ENCODE results near the gene LTB4R2.

LTB4R2 gene

GRCh38 chr14:24277071-24277470 is 32.9 kb upstream of the LTB4R2 start:
- DNase-seq (ENCODE audit: insufficient read length, low spot score): no peak
- no peak for FAIRE-seq

DNA sequence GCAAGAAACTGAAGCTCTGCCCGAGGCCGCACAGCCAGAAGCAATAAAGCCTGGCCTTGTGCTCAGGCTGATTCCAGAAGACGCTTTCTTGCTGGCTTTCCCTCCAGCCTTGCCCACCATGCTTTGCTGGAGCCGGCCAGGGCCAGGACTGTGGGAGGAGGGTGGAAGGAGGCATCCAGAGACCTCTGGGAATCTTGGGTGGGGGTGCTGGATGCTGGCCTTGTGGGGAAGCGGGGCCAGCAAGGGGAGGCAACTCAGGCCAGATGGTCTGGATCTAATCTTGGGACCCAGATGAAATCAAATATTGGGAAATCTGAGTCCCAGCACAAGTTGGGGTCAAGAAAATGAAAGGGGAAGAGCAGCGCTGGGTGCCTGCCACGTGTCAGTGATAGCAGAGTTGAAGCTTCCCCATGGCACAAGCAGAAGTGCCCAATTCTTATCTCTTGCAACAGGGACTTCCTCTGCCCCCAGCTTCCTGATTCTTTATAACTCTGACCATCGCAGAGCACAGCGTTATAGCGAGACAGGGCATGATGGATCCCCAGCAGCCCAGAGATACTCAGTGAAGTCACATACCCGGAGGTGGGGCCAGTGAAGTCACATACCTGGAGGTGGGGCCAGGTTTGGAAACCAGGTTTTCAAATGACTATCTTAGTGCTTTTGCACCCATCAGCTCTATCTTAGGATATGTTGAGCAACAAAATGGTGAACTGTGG is 32.2 kb upstream of the LTB4R2 start:
- FAIRE-seq (no peak), DNase-seq (ENCODE audit: insufficient read length, low spot score) (no peak)

DNA sequence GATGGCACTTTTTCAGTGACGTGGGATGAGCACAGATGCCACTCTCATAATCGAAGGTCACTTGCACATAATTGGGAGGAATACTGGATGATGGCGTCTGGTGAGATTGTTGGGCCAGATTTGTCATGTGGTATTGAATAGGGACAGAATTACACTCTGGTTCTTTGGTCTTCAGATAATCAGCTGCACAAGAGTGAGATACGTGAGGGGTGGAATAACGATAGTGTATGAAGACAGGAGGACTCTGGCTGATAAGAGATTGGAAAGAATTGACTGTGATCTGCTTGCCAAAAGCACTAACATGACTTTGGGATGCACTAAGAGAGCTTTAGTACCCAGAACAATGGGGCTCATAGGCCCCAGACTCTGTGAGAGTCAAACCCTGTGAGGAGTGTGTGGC is 31.5 kb upstream of the LTB4R2 start:
- DNase-seq (ENCODE audit: insufficient read length, low spot score) (no peak), FAIRE-seq (no peak)

- DNase-seq (ENCODE audit: insufficient read length, low spot score) (peak; percentile 37), FAIRE-seq (peak; percentile 72)
Observed at GRCh38 chr14:24279301-24280186, 30.4 kb upstream of the LTB4R2 start.

DNA sequence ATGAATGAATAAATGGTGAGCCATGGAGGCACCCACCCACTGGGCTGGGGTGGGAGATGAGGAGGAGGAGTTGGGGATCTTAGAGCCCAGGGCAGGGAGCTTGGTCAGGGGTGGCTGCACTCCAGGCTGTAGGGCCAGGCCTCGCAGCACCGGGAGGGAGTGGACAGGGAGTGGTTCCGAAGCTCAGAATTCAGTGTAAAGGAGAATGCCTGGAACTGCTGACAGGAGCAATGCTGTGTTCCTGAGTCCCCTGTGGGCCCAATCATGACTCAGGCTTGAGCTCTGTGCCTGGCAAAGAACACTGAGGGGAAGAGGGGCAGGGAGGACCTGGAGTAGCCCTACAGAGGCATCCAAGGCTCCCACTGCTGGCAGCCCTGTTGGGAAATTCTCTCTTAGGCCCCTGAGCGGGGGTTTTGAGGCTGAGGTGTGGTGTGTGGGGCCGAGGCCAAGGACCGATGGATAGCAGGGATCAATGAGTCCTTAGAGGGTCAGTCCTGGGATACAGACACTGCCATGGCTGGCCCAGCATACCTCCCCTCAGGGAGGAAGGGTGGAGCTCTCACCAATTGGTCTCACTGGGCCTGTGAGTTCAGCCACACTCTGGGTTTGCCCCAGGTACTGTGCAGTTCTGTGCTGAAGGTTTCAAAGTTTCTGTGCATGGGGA is 29.0 kb upstream of the LTB4R2 start:
- FAIRE-seq: no peak

GRCh38 chr14:24281636-24282035 is 28.3 kb upstream of the LTB4R2 start:
- FAIRE-seq: no peak
- no peak for DNase-seq (ENCODE audit: insufficient read length, low spot score)

More for the DNA sequence above, 29.0 kb upstream of the LTB4R2 start:
- DNase-seq (ENCODE audit: insufficient read length, low spot score): no peak

GRCh38 chr14:24282736-24283135 is 27.2 kb upstream of the LTB4R2 start:
- no peak for DNase-seq (ENCODE audit: insufficient read length, low spot score)
- no peak for FAIRE-seq

- no peak for FAIRE-seq
- DNase-seq (ENCODE audit: insufficient read length, low spot score): no peak
Observed at GRCh38 chr14:24283796-24284460, 26.0 kb upstream of the LTB4R2 start.

DNA sequence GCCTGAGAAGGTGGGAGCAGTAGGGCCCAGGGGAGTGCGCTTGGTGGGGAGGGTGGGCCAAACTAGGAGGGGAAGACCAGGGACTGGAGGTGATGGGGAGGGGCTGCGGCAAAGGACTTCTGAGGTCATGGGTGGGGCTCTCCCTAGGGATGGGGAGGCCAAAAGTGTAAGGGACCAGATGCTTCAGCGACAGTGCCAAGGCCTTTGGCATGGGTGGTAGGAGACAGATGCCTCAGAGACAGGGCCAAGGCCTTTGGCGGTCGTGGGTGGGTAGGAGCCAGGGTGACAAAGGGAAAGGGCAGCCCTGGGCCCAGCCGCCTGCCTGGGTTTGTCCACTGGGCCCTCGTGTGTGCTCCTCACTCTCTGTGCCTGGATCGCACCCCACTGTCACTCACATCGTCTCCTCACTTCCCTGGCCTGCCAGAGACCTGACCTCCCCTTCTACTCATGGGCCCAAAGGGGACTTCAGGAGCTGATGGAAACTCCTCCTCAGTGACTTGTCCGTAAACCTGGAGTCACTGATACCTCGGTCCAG is 25.4 kb upstream of the LTB4R2 start:
- no peak for DNase-seq (ENCODE audit: insufficient read length, low spot score)
- FAIRE-seq: no peak

DNA sequence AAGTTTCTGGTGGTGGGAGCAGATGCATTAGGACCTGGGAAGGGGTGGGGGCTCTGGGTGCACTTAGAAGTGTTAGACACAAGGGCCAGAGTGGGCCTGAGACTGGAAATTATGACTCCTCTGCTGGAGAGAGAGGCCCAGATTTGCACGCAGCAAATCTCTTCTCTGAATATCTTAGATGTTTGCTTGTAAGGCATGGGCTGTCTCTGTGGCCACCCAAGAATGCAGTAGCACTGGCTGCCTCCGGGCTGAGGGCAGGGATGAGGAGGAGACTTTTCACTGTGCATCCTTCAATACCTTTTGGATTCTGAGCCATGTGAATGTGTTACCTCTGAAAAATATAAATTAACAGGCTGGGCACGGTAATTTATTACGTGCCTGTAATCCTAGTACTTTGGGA is 24.6 kb upstream of the LTB4R2 start:
- no peak for DNase-seq (ENCODE audit: insufficient read length, low spot score)

GRCh38 chr14:24286996-24287395 is 22.9 kb upstream of the LTB4R2 start:
- FAIRE-seq (no peak), DNase-seq (ENCODE audit: insufficient read length, low spot score) (no peak)

More for the DNA sequence above, 24.6 kb upstream of the LTB4R2 start:
- FAIRE-seq: no peak

- FAIRE-seq: peak; percentile 21
- no peak for DNase-seq (ENCODE audit: insufficient read length, low spot score)
Observed at GRCh38 chr14:24289649-24290280, 20.2 kb upstream of the LTB4R2 start.

DNA sequence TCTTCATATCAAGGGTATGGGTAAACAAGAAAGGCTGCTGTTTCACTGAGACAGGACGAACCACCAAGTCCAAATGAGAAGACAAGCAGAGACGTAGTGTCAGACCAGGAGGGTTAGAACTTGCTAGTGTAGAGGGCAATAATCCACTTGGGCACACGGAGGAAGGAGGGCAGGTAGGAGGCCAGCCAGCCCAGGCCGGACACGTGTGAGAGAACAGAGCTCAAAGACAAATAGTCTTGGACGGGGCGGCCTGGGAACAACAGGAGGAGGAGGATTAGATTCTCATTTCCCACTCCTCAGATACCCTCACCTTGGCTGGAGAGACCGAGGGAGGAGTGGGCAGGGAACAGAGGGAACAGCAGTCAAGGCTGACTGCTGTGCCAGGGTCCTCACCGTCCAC is 19.2 kb upstream of the LTB4R2 start:
- DNase-seq (ENCODE audit: insufficient read length, low spot score) (no peak), FAIRE-seq (no peak)

DNA sequence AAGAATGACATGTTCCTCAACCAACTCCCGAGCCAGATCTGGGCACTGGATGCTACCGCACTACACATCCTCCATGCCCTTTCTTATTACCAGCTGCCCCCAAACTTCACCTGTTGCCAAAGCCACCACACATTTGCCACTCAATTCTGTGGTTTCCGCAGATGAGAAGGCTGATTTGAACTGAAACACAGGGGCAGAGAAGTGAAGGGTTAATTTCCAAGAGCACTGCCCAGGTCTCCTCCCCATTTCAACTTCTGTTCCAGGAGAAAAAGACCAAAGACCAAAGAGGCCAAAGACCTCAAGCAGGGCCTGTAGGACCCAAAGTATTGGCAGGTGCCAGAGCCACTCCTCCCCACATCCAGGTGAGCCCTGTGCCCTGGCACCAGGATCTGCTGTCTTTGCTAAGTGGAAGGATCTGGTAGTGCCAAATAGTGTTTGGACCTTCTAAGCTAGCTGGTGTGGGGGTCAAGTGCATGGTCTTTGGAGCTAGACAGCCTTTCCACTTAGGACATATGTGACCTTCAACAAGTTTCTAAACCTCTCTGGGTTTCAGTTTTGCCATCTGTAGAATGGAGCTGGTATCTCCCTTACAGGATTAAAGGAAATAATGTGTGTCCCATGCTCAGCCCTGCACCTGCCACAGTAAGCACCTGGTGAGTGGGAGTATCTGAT is 18.4 kb upstream of the LTB4R2 start:
- DNase-seq (ENCODE audit: insufficient read length, low spot score): no peak
- no peak for FAIRE-seq

GRCh38 chr14:24292118-24292807 is 17.7 kb upstream of the LTB4R2 start:
- DNase-seq (ENCODE audit: insufficient read length, low spot score) (no peak), FAIRE-seq (no peak)

DNA sequence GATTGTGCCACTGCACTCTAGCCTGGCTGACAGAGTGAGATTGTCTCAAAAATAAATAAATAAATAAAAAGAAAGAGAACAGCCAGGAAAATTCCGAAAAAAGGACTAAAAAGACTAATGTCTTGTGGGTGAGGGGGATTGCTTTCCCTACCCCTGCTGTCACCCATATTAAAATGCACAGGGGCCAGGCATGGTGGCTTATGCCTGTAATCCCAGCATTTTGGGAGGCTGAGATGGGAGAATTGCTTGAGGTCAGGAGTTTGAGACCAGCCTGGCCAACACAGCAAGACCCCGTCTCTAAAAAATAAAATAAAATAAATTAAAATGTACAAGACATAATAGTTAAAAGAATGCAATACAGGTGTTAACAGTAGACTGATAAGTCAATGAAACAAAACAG is 16.4 kb upstream of the LTB4R2 start:
- DNase-seq (ENCODE audit: insufficient read length, low spot score) (no peak), FAIRE-seq (no peak)

DNA sequence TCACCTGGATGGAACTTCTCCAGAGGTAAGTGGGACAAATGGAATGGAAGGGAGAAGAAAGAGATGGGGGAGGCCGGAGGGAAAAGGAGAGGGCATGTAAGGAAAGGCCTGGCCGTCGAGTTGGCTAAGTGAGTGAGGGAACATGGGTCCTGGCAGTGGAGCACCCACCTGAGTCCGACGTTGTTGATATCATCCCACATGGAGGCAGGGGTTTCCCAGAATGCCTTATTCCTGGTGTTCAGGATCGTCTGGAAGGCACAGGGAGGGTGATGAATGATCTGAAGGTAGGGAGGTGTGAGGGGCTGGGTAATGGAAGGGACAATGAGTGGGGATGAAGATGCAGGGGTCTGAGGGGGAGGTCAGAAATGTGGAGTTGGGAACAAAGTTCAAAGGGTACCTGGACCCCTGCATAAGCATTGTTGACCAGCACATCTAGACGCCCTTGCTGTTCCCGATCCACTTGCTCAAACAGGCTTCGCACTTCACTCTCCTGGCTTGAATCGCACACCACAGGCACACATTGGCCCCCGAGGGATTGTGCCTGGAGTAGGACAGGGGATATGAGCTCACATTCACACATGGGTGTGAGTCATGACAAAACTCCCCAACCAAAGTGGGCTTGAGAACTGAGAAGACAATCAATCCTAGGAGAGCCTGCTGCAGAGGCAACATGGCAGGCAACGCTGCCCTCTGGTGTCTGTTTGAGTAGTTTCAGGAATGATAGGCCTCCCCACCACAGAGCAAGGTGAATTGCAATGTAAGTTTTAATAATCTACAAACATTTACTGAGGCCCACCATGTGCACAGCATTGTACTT is 13.4 kb upstream of the LTB4R2 start:
- DNase-seq (ENCODE audit: insufficient read length, low spot score) (peak; percentile 71), FAIRE-seq (peak; percentile 91)

Measured in GM19239 (cell line).